ENCODE measurements around the gene MAP3K2.
"Not testable (repeated sequence)": the region's sequence is repeated elsewhere in the genome, so short reads cannot be mapped to it uniquely, and the experiment has no call there.

MAP3K2 gene

DNA sequence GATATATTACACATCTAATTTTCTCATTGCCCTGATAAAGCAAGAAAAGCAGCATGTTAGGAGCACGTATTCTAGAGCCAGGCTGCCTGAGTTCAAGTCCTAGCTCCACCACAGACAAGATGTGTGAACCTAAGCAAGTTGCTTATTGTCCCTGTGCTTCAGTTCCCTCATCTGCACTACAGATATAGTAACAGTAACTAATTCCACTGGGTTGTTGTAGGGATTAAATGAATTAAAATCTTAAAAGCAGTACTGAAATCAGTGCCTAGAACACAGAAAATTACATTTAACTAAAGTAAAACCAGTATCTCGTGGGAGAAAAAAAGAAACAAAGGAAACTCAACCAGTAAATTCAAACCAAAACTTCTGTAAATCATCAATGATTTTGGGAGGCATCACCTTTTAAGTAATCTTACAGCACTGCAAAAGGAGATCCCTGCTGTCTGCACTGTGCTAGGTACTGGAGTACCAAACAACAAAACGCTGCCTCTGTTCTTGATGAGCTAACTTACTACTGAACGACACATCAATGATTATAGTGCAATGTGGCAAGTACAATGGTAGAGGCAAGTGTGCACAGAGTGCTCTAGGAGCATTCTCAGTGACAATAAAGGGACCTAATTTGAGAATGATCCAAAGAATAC, 7.9 kb downstream of the MAP3K2 start:
- no peak for DNase-seq

DNA sequence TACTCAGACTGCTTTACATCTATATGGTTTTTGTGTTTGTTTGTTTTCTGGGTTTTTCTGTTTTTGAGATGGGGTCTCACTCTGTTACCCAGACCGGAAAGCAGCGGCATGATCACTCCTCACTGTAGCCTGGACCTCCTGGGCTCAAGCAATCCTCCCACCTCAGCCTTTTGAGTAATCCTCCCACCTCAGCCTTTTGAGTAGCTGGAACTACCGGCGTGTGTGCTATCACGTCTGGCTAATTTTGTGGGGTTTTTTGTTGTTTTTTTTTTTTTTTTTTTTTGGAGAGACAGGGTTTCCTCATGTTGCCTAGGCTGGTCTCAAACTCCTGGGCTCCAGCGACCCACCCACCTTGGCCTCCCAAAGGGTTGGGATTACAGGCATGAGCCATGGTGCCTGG, 9.1 kb downstream of the MAP3K2 start:
- DNase-seq: no peak

- no peak for DNase-seq
Measured at GRCh38 chr2:127377262-127377661, 10.5 kb downstream of the MAP3K2 start.

- no peak for DNase-seq
Measured at GRCh38 chr2:127376257-127376656, 11.5 kb downstream of the MAP3K2 start.

DNA sequence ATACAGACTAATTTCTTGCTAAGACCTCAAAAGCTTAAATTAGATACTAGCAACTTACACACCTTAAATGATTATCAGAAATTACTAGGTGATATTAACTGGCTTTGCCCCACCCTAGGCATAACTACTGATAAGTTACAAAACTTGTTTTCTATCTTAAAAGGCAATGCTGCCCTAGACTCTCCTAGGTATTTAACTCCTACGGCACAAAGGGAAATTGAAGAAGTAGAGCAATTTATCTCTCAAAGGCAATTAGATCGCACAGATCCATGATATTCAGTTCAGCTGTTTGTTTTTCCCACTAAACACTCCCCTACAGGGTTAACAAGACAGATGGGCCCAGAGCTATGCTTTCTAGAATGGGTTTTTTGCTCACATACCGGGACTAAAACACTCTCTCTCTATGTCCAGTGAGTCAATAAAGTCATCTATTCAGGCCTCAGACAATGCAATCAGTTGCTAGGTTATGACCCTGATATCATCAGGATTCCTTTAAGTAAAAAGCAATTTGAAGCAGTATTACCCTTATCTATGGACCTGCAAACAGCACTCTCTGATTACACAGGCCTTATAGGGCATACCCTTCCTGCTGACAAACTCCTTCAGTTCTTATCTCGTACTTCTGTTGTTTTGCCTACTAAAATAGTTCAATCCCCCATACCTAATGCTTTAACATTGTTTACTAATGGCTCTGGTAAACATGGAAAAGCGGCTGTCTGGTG, 14.3 kb downstream of the MAP3K2 start:
- no peak for DNase-seq

- DNase-seq: no peak
Measured at GRCh38 chr2:127371037-127371436, 16.7 kb downstream of the MAP3K2 start.

GRCh38 chr2:127370010-127370409, 17.8 kb downstream of the MAP3K2 start:
- DNase-seq: no peak

DNA sequence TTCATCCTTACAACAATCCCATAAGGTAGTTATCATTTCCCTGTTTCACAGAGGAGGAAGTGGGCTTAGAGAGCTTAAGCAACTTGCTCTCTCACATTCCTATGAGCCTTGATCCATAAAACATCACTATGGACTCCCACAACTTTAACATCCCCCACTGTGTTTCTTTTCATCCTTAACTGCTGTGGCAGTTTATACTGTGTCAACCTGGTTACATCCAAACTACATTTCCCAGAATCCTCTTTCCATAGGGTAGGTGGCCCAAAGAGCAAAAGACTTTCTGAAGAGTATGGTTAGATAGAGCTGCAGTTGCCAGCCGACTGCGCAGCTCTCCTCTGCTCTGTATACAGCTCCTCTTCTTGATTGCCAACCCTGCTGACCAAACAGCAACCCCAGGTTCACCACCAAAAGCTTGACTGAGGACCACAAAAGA, 22.5 kb downstream of the MAP3K2 start:
- no peak for DNase-seq

DNA sequence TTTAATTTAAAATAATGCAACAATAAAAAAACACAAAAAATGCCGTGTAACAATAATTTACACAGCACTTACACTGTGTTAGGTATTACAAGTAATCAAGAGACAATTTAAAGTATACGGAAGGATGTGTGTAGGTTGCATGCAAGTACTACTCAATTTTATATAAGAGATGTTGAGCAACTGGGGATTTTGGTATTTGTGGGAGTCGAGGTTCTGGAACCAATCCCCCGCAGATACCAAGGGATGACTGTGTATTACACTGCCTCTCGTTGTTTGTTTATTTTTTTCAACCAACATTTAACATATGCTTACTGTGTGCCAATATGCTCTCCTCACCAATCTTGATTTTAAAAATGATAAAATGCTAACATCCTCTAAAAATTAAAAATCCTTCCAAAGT, 24.8 kb downstream of the MAP3K2 start:
- DNase-seq: no peak

GRCh38 chr2:127361929-127362885, 25.6 kb downstream of the MAP3K2 start:
- DNase-seq: no peak

DNA sequence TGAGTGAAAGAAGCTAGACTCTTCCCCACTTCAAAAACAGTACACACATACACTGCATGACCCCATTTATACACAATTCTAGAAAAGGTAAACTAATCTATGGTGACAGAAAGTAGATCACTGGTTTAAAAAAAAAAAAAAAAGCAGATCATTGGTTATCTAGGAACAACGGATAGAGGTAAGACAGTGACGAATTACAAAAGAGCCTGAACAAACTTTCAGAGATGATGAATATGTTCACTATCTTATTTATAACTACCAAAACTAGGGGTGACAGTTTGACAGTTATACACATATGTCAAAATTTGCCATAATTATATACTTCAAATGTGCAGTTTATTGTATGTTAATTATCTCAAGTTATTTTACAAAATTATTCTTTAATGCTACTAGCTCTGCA, 27.5 kb downstream of the MAP3K2 start:
- no peak for DNase-seq

DNA sequence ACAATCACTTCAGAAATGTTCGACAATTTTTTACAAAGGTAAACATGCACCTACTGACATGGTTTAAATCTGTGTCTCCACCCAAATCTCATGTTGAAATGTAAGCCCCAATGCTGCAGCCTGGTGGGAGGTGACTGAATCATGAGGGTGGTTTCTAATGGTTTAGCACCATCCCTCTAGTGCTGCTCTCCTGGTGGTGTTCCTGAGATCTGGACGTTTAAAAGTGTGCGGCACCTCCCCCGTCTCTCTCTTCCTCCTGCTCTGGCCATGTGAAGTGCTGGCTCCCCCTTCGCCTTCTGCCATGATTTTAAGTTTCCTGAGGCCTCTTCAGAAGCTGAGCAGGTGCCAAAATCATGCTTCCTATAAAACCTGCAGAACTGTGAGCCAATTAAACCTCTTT, 28.3 kb downstream of the MAP3K2 start:
- DNase-seq: no peak

- DNase-seq: no peak
Measured at GRCh38 chr2:127358971-127359370, 28.8 kb downstream of the MAP3K2 start.

- DNase-seq: no peak
Measured at GRCh38 chr2:127358044-127358443, 29.7 kb downstream of the MAP3K2 start.

DNA sequence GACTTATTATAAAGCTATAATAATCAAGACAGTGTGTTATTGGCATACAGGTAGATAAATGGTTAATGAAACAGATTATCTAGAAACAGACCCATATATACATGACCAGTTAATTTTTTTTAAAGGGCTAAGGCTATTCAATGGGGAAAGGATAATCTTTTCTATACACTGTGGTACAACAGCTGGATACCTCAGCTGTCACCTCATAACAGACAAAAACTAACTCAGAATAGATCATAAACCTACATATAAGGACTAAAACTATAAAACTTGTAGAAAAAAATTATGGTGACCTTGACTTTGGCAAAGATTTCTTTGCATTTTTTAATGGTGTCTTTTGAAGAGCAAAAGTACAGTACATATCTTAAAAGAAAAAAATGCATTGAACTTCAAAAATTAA, 30.2 kb downstream of the MAP3K2 start:
- DNase-seq: no peak

DNA sequence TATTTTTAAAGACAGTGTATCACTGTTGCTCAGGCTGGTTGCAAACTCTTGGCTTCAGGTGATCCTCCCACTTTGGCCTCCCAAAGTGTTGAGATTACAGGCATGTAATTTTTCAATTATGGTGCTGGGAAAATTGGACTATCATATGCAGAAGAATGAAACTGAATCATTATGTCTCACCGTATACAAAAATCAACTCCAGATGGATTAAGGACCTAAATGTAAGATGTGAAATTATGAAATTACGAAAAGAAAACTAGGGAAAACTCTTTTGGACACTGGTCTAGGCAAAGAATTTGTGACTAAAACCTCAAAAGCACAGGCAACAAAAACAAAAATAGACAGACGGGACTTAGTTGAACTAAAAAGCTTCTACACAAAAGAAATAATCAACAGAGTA, 31.2 kb downstream of the MAP3K2 start:
- no peak for DNase-seq

- DNase-seq: peak; percentile 41
Measured at GRCh38 chr2:127355407-127356008, 32.3 kb downstream of the MAP3K2 start.

DNA sequence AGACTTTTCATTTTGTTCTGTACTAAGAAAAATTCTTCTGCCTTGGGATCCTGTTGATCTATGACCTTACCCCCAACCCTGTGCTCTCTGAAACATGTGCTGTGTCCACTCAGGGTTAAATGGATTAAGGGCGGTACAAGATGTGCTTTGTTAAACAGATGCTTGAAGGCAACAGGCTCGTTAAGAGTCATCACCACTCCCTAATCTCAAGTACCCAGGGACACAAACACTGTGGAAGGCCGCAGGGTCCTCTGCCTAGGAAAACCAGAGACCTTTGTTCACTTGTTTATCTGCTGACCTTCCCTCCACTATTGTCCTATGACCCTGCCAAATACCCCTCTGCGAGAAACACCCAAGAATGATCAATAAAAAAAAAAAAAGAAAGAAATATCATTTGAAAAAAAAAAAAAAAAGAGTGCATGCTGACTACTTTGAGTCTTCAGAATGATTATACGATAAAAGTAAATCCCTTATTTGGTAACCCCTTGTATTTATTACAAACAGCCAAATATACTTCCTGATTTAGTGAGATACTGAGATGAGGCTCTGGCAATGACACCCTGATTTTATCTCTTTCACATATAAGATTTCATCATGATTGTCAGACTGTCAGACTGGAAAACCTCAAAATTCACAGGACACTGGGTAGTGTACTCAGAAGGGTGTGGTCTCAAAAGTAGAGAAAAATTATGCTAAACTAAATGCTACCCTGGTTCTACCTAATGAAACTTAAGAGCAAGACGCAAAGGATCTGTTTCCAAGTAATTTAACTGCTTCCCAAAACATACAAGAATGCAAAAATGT, 33.7 kb downstream of the MAP3K2 start:
- not testable (repeated sequence) for DNase-seq

DNA sequence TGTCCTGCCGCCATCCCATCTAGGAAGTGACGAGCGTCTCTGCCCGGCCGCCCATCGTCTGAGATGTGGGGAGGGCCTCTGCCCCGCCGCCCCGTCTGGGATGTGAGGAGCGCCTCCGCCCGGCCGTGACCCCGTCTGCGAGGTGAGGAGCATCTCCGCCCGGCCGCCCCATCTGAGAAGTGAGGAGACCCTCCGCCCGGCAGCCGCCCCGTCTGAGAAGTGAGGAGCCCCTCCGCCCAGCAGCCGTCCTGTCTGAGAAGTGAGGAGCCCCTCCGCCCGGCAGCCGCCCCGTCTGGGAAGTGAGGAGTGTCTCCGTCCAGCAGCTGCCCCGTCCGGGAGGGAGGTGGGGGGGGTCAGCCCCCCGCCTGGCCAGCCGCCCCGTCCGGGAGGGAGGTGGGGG, 34.6 kb downstream of the MAP3K2 start:
- not testable (repeated sequence) for DNase-seq

DNA sequence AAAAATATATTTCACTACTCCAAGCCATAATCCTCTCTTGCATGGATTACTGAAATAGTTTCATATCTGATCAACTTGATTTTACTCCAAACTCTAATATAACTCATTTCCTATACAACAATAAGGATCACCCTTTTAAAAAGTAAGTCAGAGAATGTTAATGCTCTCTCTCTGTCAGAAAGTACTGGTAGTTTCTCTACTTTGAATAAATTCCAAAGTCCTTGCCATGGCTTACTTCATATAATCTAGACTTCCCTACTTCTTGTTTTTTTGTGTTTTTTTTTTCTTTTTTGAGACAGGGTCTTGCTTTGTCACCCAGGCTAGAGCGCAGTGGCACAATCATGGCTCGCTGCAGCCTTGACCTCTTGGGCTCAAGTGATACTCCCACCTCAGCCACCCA, 36.2 kb downstream of the MAP3K2 start:
- DNase-seq: no peak

DNA sequence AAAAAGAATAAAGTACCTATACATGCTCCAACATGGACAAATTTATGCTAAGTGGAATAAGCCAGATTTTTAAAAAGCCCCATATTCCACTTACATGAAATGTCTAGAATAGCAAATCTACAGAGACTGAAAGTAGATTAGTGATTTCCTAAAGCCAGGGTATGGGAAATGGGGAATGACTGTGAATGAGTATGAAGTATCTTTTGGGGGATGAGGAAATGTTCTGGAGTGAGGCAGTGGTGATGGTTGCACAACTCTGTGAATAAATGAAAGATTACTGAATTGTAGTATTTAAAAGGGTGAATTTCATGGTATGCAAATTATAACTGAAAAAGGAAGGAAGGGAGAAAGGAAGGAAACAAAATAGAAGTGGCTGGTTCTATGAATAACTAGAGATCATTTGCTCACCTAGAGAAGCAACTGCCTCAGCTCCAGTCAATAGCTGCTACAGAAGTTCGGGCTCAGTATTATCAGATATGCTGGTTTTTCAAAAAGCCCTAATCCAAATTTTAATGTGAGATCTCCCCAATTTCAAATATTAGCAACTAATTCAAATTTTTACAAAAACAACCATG, 39.3 kb downstream of the MAP3K2 start:
- DNase-seq: no peak

All from activated CD4-positive, alpha-beta T cell treated with anti-CD3 and anti-CD28 coated beads, Interleukin-2, amount 50 U/mL, for 16 hours (primary cell).